K562 (cell line): ENCODE measurements around the gene FGFR1OP2. TPM values are rescaled to one million over a fixed set of nuclear protein-coding genes. Genes with fewer than 3 reads are reported as not detected.
A peak's percentile ranks its signal among the peaks of the same experiment; 100 is the strongest.

Source experiments
- ATF1 ChIP-seq, 2 experiments: fragments of 450-650 bp in 1 of 2; IDR thresholded peaks; 2 replicates each; pipeline ENCODE4 v1.6.1; 2016; ENCODE audit warnings: missing compliant biosample characterization in 1 of 2, missing genetic modification characterization in 1 of 2
- CBX1 ChIP-seq: sonication (generic); IDR thresholded peaks from 2 replicates; pipeline ENCODE4 v1.6.1; 2016; ENCODE audit warnings: antibody characterized with exemption, low read depth, mild to moderate bottlenecking
- CTBP1 ChIP-seq: fragments of 450-650 bp; IDR thresholded peaks from 2 replicates; pipeline ENCODE4 v1.6.1; 2016; ENCODE audit warnings: borderline replicate concordance
- ELF4 ChIP-seq: fragments of 450-650 bp; formaldehyde crosslinking; IDR thresholded peaks from 2 replicates; pipeline ENCODE4 v1.4.0; 2022; ENCODE audit warnings: missing genetic modification characterization
- FOXJ2 ChIP-seq: fragments of 200-800 bp; sonication (Bioruptor generic); IDR thresholded peaks from 2 replicates; pipeline ENCODE4 v1.6.1; 2016; ENCODE audit warnings: missing genetic modification characterization, missing compliant biosample characterization
- GATA2 ChIP-seq: sonication (generic); formaldehyde crosslinking; IDR thresholded peaks from 2 replicates; pipeline ENCODE4 v1.4.0; 2020; ENCODE audit warnings: mild to moderate bottlenecking, missing genetic modification reagents
- HMGN3 ChIP-seq: IDR thresholded peaks from 2 replicates; pipeline ENCODE4 v1.6.1; 2011; ENCODE audit warnings: borderline replicate concordance, low read depth, mild to moderate bottlenecking, mixed read lengths, low read length; ENCODE audit not compliant: insufficient read length; ENCODE audit errors: extremely low read depth
- KDM4B ChIP-seq, 2 experiments: fragments of 450-650 bp in 1 of 2; sonication (generic) in 1 of 2; IDR thresholded peaks; 2 replicates each; pipeline ENCODE4 v1.6.1; 2016 to 2017; ENCODE audit warnings: borderline replicate concordance in 2 of 2, antibody characterized with exemption in 1 of 2, low read depth in 1 of 2, mild to moderate bottlenecking in 1 of 2
- MAFF ChIP-seq: IDR thresholded peaks from 2 replicates; pipeline ENCODE4 v1.6.1; 2012; ENCODE audit warnings: low read length, improper control_type of control experiment
- MAFK ChIP-seq: IDR thresholded peaks from 2 replicates; pipeline ENCODE4 v1.6.1; 2011; ENCODE audit warnings: low read length, improper control_type of control experiment
- POLR2B ChIP-seq: fragments of 450-650 bp; IDR thresholded peaks from 2 replicates; pipeline ENCODE4 v1.6.1; 2018; ENCODE audit warnings: low read depth; ENCODE audit not compliant: partially characterized antibody
- SIN3B ChIP-seq: fragments of 450-650 bp; IDR thresholded peaks from 2 replicates; pipeline ENCODE4 v1.6.1; 2017; ENCODE audit warnings: low read depth, mild to moderate bottlenecking, moderate library complexity
- SP1 ChIP-seq: sonication (generic); formaldehyde crosslinking; IDR thresholded peaks from 2 replicates; pipeline ENCODE4 v1.8.1; 2022; ENCODE audit warnings: mild to moderate bottlenecking, missing genetic modification reagents
- TAF1 ChIP-seq: IDR thresholded peaks from 2 replicates; pipeline ENCODE4 v1.6.1; 2011; ENCODE audit warnings: mild to moderate bottlenecking, low read length, moderate library complexity; ENCODE audit not compliant: insufficient read depth, control insufficient read depth, severe bottlenecking; ENCODE audit errors: extremely low read depth
- TAF9B ChIP-seq: fragments of 450-650 bp; IDR thresholded peaks from 2 replicates; pipeline ENCODE4 v1.6.1; 2018; ENCODE audit warnings: mild to moderate bottlenecking; ENCODE audit not compliant: partially characterized antibody
- polyA plus RNA-seq, 8 experiments: library from polyadenylated mRNA; depleted of rRNA in 4 of 8; stranded (reverse) in 5 of 8; unstranded in 3 of 8; fragments of >200 nt; fragmentation: Nextera tagmentation in 2 of 8; fragmentation: Illumina TruSeq in 1 of 8; extraction: Ambion mirVana in 2 of 8; extraction: Trizol in 1 of 8; gene quantifications; 2 replicates each; pipeline versions ENCODE4 v1.2.1 to v1.2.3, GENCODE V29; 2011 to 2014; ENCODE audit warnings: inconsistent platforms in 1 of 8, missing spikeins in 1 of 8
- total RNA-seq, 7 experiments: library from RNA; depleted of rRNA in 6 of 7; stranded (reverse); fragments of >200 nt in 6 of 7; fragmentation: Illumina TruSeq in 2 of 7; extraction: Trizol in 2 of 7; gene quantifications; 2 replicates each; pipeline versions ENCODE4 v1.2.1 to v1.2.3, GENCODE V29; 2011 to 2021; ENCODE audit warnings: low replicate concordance in 1 of 7
- TF ChIP-seq, protein P1 (sequence below): fragments of 250-450 bp; sonication (Bioruptor Pico); IDR thresholded peaks from 2 replicates; pipeline ENCODE4 v1.4.0; 2020; ENCODE audit warnings: borderline replicate concordance
- TF ChIP-seq, protein P2 (sequence below), 2 experiments: fragments of 150-350 bp in 1 of 2; IDR thresholded peaks; 2 replicates each; pipeline ENCODE4 v1.6.1; 2012 to 2016; ENCODE audit warnings: low read depth in 2 of 2, low read length in 2 of 2, mild to moderate bottlenecking in 1 of 2, moderate library complexity in 1 of 2
- TF ChIP-seq, protein P3 (sequence below): fragments of 250-450 bp; sonication (Bioruptor Pico); IDR thresholded peaks from 2 replicates; pipeline ENCODE4 v1.5.0; 2021
- TF ChIP-seq, protein P4 (sequence below): fragments of 450-650 bp; IDR thresholded peaks from 2 replicates; pipeline ENCODE4 v1.6.1; 2016

The FGFR1OP2 gene
- total and polyA plus RNA-seq, 9 of the 15 experiments (the other 6 are each of a cell fraction or from before 2014, with no cell fraction given): 31.6 to 49.0 (median 37.1) TPM

DNA sequence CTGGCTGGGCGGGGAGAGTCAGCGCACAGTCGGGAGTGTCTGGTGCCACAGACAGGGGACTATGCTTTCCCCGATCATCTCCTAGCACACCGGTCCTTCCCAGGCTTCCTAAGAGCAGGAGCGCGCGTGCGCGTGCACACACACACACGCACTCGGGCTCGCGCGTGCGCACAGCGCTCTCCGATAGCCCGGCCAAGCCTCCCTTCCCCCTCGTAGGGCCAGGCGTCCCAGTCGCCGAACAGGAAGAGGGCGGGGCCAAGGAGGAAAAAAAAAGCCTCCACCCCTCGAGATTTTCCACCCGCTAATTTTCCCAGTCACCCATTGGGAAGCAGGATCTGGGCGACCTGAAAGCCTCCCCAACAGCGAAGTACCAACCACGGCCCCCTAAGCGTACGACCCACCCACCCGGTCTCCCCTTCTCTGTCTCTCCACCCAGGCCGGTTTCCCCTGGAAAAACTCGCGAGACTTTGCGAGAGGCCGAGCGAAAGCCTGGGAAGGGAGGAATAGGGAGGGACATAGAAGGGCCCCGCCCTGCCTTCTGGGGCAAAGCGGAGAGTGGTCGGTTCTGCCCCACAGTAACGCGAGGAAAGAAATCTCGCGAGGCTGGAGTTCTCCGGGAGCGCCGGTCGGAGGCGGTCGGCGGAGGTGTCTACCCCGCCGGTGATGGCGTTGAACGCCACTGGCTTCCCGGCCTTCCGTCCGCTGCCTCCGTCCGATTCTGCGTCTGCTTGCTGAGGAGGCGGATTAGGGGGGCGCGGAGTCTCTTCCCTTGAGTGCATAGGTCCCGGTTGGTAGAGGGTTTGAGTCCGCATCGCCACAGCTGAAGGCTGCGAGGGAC is at the start of gene FGFR1OP2, which contains the start of gene INTS13 (continued):
- TF ChIP-seq ELF4 (CRISPR knock-in tag): peak; percentile 44; the same call in 1 of the 2 replicates
- peak in 1 of 2 experiments; percentile 44; a peak in 1 of 4 replicates for TF ChIP-seq KDM4B (IDR thresholded peaks at IDR 0.05; ENCODE audit: borderline replicate concordance in 2 of 2, low read depth in 1 of 2)
- TF ChIP-seq FOXJ2: peak; percentile 70; the same call in 1 of the 2 replicates
- peak; percentile 47; the same call in 1 of the 2 replicates for TF ChIP-seq MAFF
- TF ChIP-seq CTBP1: peak; percentile 57
- TF ChIP-seq POLR2B: peak; percentile 91
- TF ChIP-seq, protein P1, sequence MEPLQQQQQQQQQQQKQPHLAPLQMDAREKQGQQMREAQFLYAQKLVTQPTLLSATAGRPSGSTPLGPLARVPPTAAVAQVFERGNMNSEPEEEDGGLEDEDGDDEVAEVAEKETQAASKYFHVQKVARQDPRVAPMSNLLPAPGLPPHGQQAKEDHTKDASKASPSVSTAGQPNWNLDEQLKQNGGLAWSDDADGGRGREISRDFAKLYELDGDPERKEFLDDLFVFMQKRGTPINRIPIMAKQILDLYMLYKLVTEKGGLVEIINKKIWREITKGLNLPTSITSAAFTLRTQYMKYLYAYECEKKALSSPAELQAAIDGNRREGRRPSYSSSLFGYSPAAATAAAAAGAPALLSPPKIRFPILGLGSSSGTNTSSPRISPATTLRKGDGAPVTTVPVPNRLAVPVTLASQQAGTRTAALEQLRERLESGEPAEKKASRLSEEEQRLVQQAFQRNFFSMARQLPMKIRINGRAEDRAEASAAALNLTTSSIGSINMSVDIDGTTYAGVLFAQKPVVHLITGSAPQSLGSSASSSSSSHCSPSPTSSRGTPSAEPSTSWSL: no peak
- TF ChIP-seq, protein P2, sequence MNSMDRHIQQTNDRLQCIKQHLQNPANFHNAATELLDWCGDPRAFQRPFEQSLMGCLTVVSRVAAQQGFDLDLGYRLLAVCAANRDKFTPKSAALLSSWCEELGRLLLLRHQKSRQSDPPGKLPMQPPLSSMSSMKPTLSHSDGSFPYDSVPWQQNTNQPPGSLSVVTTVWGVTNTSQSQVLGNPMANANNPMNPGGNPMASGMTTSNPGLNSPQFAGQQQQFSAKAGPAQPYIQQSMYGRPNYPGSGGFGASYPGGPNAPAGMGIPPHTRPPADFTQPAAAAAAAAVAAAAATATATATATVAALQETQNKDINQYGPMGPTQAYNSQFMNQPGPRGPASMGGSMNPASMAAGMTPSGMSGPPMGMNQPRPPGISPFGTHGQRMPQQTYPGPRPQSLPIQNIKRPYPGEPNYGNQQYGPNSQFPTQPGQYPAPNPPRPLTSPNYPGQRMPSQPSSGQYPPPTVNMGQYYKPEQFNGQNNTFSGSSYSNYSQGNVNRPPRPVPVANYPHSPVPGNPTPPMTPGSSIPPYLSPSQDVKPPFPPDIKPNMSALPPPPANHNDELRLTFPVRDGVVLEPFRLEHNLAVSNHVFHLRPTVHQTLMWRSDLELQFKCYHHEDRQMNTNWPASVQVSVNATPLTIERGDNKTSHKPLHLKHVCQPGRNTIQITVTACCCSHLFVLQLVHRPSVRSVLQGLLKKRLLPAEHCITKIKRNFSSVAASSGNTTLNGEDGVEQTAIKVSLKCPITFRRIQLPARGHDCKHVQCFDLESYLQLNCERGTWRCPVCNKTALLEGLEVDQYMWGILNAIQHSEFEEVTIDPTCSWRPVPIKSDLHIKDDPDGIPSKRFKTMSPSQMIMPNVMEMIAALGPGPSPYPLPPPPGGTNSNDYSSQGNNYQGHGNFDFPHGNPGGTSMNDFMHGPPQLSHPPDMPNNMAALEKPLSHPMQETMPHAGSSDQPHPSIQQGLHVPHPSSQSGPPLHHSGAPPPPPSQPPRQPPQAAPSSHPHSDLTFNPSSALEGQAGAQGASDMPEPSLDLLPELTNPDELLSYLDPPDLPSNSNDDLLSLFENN (IDR thresholded peaks at IDR 0.05; ENCODE audit: low read depth in 2 of 2, low read length in 2 of 2): peak in 1 of 2 experiments; percentile 68; a peak in 1 of 4 replicates
- TF ChIP-seq HMGN3: peak; percentile 76
- TF ChIP-seq TAF9B: peak; percentile 32
- peak; percentile 91 for TF ChIP-seq TAF1
- no peak; the same call in 1 of the 2 replicates for TF ChIP-seq SIN3B
- TF ChIP-seq GATA2 (CRISPR knock-in tag): no peak
- peak; percentile 68 for TF ChIP-seq CBX1
- TF ChIP-seq ATF1 (CRISPR knock-in tag; IDR thresholded peaks at IDR 0.05): no peak
- peak; percentile 53 for TF ChIP-seq ATF1 (tag; IDR thresholded peaks at IDR 0.05)
- TF ChIP-seq MAFK: no peak
- TF ChIP-seq, protein P3, sequence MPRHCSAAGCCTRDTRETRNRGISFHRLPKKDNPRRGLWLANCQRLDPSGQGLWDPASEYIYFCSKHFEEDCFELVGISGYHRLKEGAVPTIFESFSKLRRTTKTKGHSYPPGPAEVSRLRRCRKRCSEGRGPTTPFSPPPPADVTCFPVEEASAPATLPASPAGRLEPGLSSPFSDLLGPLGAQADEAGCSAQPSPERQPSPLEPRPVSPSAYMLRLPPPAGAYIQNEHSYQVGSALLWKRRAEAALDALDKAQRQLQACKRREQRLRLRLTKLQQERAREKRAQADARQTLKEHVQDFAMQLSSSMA (CRISPR knock-in tag): peak; percentile 59; the same call in 1 of the 2 replicates
- TF ChIP-seq, protein P4, sequence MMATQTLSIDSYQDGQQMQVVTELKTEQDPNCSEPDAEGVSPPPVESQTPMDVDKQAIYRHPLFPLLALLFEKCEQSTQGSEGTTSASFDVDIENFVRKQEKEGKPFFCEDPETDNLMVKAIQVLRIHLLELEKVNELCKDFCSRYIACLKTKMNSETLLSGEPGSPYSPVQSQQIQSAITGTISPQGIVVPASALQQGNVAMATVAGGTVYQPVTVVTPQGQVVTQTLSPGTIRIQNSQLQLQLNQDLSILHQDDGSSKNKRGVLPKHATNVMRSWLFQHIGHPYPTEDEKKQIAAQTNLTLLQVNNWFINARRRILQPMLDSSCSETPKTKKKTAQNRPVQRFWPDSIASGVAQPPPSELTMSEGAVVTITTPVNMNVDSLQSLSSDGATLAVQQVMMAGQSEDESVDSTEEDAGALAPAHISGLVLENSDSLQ: 0 out of 2 replicates have a peak, but pooled peaks have one; percentile 5
- peak; percentile 62 for TF ChIP-seq SP1 (CRISPR knock-in tag)
